D341Med (cell line): Measurements from ENCODE around the gene ECM2.
"Not testable (repeated sequence)": the region's sequence is repeated elsewhere in the genome, so short reads cannot be mapped to it uniquely, and the experiment has no call there.

ENCODE experiments used
- DNase-seq: peaks from one replicate; pipeline ENCODE4 v3.0.0; 2012; ENCODE audit warnings: low spot score

ECM2 gene

DNA sequence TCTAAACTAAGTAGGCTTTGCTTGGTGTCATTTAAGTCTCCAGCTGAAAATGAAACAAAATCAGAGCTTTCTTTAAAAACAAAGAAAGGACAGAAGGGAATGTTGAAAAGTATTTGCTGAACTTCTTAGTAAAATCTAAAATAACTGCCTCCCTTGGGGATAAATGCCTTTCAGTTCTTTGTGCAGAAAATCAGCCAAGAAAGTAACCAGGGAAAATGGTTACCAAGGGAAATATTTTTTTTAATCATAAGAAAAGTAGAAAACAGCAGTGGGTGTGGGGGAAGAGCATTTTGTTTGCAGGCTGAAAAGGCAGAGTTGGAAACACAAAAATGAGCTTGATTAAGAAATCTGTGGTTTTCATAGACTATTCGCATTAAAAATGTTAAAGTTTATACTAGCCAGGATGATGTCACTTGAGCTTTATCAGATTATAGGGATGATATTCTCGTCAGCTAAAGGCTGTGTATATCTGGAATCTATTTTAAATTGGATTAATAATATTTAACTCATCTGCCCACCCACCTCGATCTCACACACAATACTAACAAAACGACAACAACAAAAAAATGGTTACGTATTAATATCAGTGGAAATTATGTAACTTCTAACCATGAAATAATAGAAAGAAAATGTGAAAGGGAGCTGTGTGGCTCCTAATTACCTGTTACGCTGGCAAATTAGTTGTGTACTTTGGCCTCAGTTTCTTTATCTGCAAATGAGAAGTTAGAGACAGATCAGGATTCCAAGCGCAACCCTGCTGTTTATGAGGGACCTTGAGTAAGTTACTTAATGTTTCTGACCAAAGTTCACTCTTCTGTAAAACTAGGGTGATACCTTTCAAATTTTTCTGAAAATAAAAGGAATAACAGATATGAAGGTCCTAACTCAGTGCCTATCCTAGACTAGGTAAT is at the start of gene ECM2:
ECM2 (minus strand) TSS at position 51 of the 911 bp plus-strand sequence. CDS start 13,124 bp downstream, outside the sequence.
- DNase-seq = no peak

DNA sequence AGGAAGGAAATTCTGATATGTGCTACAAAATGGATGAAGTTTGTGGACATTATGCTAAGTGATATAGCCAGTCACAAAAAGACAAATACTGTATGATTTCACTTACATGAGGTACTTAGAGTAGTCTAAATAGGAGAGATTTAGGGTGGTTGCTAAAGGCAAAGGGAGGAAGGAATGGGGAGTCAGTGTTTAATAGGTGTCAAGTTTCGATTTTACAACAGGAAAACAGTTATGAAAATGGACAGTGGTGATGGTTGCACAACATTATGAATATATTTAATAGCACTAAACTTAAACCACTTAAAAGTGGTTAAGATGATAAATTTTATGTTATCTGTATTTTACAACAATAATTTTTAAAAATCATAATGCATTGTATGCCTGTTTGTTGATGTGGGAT is 40.4 kb upstream of the ECM2 start:
- DNase-seq = no peak

DNA sequence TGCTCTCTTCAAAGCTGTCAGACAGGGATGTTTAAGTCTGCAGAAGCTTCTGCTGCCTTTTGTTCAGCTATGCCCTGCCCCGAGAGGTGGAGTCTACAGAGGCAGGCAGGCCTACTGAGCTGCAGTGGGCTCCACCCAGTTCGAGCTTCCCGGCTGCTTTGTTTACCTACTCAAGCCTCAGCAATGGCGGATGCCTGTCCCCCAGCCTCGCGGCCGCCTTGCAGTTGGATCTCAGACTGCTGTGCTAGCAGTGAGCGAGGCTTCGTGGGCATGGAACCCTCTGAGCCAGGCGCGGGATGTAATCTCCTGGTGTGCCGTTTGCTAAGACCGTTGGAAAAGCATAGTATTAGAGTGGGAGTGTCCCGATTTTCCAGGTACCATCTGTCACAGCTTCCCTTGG is 37.8 kb upstream of the ECM2 start:
- DNase-seq = not testable (repeated sequence)

DNA sequence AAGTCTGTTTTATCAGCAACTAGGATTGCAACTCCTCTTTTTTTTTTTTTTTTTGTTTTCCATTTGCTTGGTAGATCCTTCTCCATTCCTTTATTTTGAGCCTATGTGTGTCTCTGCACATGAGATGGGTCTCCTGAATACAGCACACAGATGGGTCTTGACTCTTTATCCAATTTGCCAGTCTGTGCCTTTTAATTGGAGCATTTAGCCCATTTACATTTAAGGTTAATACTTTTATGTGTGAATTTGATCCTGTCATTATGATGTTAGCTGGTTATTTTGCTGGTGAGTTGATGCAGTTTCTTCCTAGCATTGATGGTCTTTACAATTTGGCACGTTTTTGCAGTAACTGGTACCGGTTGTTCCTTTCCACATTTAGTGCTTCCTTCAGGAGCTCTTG is 36.1 kb upstream of the ECM2 start:
- DNase-seq = not testable (repeated sequence)

DNA sequence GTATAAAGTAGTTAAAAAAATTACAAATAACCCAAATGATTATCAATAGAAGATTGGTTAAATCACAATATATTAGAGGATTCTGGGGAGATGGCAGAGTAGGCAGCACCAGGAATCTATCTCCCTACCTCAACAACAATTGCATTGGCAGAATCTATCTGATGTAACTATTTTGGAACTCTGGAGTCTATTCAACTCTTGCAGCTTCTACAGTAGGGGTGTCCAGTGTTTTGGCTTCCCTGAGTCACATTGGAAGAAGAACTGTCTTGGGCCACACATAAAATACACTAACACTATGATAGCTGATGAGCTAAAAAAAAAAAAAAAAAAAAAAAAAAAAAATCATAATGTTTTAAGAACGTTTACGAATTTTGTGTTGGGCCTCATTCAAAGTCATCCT is 29.2 kb upstream of the ECM2 start:
- DNase-seq = no peak

DNA sequence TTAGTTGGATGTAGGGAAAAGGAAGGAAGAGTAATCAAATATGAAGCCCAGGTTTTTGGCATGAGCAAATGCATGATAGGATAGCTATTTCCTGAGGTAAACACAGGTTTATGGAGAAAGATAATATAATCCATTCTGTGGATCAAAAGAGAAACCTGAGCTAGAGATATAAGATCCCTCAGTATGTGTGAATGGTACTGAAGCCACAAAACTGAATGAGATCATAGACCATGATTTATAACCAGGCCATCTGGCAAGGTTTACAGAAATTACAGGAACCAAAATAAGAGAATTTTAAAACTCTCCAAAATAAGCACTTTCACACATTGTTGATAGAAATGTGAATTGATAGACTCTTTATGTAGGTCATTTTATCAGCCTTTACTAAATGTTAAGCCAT is 28.7 kb upstream of the ECM2 start:
- no peak for DNase-seq

DNA sequence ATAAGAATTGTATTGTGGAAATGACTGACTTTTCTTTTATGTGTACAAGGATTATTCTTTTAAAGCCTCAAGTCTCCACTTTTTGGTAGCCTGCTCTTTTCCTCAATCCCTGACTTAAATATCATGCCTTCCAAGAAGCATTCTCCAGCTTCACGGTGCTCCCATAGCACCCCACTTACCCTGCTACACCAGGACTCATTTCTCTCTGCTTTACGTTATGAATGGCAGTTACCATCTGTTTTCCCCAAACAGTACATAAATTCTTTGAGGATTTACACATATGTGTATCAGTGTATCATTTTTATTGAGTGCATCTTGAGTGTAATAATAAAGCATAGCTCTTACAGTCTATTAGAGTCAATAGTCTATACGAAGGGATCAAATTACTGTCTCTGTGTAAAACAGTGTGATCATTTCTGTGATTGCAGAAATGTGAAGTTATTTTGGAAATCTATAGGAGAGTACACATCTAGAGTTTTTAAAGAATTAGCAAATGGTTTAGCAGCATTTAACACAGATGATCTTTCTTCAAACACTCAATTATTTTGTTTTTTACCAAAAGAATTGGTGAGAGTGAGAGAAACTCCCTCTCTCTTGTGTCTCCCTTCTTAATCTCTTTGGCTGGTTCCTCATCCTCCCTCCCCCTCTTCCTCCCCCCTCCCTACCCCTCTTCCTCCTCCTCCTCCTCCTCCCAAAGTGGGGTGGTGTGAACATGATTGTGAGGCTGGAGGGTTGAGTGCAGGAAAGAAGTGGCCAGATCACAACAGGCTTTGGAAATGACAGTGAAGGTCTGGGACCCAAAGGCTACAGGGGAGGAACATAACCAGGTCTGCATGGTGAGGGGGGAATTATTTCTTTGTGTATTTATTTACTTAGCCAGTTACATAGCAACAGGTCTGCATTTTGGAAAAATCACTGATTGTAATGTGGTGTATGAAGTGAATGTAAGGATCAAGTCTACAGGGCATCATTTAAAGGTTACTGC is 27.6 kb upstream of the ECM2 start:
- DNase-seq = no peak

DNA sequence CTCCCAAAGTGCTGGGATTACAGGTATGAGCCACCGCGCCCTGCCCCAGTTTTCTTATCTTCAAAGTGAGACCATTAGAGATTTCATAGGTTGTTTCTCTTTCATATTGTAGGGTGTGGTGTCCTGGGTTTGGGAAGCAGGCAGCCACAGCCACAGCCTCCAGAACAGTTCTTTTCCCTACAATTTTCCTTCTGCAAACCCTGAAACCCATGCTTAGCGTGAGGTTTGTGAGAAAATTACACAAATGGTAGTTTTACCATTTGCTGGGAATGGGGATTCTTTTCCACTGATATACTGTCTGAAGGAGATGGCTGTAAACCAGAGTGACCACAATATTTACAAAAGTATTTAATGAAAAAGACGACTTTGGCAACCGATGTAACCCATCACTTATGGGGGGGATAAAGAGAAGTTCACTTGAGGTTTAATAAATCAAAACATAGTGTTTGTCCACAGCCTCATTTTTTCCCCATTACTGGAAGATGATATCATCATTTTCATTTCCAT is 26.7 kb upstream of the ECM2 start:
- DNase-seq = no peak

DNA sequence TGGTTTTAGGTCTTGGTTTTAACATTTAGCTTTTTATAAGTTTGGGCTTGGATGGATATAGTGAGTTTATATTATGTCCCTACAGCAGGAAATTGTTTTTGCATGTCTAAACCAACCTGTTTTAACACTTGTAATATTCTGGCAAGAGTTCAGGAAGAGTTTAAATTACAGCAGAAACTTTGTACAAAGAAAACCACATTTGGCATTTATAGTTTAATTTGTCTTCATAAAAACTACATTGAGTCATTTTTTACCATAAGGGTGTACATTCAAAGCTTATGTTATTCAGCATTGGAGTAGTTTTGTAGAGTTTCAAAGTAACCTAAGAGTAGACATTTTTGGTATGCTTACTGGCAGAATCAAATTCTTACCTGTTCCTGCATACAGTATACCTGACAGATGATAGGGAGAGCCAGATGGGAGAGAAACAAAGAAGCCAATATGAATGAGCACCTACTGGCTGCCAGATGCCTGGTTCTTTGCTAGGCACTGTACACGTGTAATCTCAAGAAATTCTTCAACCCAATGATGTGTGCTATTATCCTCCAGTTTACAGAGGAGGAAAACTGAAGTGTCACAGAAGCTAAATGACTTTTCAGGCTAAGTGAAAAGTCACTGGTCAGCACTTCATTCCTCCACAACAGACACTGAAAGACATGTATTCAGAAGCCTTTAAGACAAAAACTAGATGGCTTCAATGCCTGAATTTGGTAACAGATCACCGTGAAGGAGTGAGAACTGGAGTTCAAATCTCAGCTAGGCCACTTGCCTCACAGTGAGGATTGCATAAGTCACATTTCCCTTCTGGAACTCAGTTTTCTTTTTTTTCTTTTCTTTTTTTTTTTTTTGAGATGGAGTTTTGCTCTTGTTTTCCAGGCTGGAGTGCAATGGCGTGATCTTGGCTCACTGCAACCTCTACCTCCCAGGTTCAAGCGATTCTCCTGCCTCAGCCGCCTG is 25.9 kb upstream of the ECM2 start:
- no peak for DNase-seq

DNA sequence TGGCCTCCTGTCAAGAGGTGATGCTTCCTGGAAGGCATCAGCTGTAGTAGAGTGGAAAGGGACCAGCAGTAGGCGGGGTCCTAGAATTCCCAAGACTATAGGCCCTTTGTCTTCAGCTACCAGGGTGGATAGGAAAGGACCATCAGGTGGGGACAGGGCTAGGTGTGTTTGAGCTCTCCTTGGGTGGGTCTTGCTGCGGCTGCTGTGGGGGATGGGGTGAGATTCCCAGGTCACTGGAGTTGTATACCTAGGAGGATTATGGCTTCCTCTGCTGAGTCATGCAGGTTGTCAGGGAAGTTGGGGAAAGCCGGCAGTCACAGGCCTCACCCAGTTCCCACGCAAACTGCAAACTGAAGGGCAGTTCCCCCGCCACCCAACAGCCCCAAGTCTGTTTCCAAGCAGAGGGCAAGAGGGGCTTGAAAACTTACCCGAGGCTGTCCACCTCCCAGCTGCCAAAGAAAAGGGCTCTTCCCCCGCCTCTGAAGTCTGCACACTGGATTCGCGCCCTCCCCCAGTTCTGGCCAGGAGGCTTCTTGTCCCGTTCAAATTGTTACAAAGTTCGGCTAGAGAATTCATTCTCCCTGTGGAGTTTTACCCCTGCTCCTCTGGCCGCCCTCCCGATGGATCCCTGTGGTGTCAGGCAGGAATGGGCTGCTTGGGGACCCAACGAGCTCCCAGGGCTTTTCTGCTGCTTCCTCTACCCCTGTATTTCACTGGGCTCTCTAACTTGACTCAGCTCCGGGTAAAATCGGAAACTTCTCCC is 23.0 kb upstream of the ECM2 start:
- DNase-seq = no peak

DNA sequence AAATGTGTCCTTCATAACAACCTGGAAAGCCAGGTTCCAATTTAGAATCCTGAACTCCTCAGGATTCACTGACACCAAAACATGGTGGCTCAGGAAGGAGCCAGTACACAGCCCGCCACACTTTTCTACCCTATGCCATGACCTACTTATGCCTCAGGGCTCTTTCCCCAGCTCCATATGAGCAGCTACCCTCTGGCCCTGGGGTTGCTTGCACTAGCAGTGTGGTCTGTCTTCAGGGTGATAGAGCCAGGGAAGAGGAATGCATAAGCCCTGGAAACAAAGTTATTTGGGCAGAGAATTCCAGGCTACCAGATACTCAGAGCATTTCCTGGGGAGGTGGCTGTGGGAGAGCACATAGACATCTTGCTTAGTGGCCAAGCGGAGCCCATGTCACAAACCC is 15.0 kb upstream of the ECM2 start:
- DNase-seq = no peak

DNA sequence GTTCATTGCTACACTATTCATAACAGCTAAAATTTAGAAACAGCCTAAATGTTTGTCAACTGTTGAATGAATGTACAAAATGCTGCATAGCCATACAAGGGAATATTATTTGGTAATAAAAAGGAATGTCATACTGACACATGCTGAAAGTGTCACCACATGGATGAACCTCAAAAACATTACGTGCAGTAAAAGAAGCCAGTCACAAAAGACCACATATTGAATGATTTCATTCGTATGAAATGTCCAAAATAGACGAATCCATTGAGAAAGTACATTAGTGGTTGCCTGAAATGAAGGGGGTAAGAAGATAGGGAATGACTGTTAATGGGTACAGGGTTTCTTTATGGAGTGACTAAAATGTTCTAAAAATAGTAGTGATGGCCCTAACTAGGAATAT is 11.6 kb upstream of the ECM2 start:
- DNase-seq = no peak

DNA sequence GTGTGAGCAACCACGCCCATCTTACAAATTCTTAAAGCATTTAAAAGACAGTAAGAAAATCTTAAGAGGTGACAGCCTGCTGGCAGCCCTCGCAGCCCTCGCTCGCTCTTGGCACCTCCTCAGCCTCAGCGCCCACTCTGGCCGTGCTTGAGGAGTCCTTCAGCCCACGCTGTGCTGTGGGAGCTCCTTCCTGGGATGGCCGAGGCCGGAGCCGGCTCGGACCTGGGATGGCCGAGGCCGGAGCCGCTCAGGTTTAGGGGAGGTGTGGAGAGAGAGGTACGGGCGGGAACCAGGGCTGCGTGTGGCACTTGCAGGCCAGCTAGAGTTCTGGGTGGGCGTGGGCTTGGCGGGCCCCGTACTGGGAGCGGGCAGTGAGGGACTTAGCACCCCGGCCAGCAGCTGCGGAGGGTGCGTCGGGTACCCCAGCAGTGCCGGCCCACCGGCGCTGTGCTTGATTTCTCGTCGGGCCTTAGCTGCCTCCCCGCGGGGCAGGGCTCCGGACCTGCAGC is 9.3 kb upstream of the ECM2 start:
- no peak for DNase-seq

DNA sequence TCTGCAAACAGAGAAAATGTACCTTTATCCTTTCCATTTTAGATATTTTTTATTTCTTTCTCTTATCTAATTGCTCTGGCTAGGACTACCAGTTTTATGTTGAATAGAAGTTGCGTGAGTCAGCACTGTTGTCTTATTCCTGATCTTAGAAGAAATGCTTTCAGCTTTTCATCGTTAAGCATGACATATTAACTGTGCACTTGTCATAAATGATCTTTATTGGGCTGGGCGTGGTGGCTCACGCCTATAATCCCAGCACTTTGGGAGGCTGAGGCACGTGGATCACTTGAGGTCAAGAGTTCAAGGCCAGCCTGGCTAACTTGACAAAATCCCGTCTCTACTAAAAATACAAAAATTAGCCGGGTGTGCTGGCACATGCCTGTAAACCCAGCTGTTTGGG is 8.2 kb upstream of the ECM2 start:
- no peak for DNase-seq

DNA sequence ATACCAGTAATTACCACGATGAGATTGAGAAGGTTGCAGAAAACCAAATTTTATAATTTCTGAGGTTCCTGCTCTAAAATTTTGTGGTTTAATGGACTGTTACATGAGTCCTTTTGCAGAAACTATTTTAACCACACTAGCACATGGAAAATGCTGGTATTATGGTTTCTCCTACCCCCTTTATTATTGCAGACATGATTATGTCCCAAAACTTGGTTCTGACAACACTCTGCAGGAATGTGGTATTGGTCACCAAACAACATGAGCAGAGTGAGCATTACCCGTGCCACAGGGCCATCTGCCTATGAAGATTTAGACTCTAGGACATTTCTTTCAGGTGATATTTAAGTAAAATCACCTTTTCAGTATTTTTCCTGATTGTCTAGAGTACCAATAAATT is 2.8 kb upstream of the ECM2 start:
- DNase-seq = no peak

DNA sequence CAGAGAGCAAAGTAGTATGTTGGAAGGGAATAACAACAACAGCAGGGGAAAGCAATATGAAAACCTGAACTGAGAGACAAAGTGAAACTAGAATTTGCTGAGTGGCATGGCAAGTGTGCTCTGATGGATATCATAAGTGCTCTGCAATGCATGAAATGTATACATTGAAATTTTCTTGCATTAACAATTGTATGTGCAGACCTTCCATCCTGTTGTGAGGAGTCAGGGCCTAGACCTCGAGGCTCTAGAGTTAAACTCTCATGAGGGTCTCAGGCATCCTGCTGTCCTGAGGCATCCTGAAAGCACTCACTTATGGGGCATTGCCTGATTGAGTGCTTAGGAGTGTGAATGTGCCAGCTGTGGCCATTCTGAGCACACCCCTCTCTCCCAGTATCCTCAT is 1.1 kb downstream of the ECM2 start:
- no peak for DNase-seq

DNA sequence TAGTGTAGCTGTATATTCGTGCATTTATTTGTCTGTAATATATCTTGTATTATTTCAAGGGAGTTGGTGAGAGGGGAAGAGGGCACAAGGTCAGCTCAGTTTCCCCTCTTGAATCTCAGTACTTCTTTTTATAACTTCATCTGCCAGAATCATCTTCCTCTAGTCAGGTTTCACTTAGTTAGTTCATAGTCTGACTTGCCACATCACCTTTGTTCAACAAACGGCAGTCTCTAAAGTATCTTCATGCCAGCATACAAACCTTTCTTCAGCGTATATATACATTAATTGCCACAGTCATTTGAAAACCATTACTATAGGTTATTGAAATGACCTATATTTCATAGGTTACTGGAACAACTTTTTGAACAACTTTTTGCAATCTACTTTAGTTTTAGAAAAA is 1.6 kb downstream of the ECM2 start:
- no peak for DNase-seq

DNA sequence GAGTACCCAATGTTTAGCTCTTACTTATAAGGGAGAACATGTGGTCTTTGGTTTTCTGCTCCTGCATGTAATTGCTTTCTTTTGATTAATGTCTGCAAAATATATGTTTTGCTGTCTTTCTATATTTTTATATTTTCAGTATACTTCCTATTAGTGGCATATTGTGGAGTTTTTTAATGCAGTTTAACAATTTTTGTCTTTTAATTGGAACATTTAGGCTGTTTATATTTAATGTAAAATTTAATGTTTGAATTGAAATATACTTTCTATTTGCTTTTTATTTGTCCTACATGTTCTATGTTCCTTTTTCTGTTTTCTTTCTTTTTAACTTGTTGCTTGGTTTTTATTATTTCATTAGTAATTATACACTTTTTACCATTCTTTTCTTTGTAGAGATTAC is 4.9 kb downstream of the ECM2 start:
- DNase-seq = no peak

DNA sequence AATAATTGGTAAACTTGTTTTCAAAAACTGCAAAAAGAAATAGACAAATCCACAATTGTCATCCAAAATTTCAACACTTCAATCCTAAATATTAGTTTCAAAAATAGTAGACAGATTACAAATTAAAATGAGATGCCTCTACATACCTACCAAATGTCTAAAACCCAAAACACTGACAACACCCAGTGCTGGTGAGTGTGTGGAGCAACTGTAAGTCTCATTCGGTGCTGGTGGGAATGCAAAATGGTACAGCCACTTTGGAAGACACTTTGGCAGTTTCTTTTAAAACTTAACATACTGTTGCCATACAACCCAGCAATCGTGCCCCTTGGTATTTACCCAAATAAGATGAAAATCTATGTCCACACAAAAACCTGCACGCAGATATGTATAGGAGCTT is 6.7 kb downstream of the ECM2 start:
- no peak for DNase-seq

DNA sequence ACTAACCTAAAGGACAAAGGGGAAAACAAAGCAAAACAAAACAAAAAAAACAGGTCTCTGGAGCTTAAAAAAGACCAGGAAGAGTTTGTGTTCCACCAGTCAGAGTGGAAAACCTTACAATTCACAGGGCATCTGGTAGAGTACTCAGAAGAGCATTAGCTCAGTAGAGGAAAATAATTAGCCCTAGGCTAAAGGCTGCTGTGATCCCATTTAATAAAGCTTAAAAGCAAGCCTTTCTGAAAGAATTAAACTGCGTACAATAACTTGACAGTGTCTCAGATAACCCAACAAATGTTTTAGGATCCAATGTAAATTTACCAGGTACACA is 7.3 kb downstream of the ECM2 start:
- DNase-seq = no peak
